Activated CD4-positive, alpha-beta T cell treated with anti-CD3 and anti-CD28 coated beads, Interleukin-2, amount 10 ng/mL, durations not matched to agents 7 days and 5 days (primary cell): ENCODE results near the gene GRSF1. TPM values are rescaled to one million over a fixed set of nuclear protein-coding genes. Genes with fewer than 3 reads are reported as not detected.

Experiments used
- CTCF ChIA-PET: fragments of 350-600 bp; sonication (Branson Sonifier 250); formaldehyde crosslinking; loops from one replicate; lab custom pipeline; 2021; ENCODE audit warnings: antibody characterized with exemption; lab: Charles Lee
- POLR2A ChIA-PET: fragments of 350-600 bp; sonication (Branson Sonifier 250); formaldehyde crosslinking; loops from one replicate; lab custom pipeline; 2021; ENCODE audit warnings: antibody characterized with exemption; lab: Charles Lee
- DNase-seq: peaks from one replicate; pipeline ENCODE4 v3.0.0-alpha.2; 2020
- H3K27ac Mint-ChIP-seq: one replicate; pipeline ENCODE4 v1.8.0; 2021; ENCODE audit warnings: mild to moderate bottlenecking, moderate library complexity, mixed read lengths
- H3K27me3 Mint-ChIP-seq: one replicate; pipeline ENCODE4 v1.8.0; 2021; ENCODE audit warnings: mixed read lengths
- H3K36me3 Mint-ChIP-seq: one replicate; pipeline ENCODE4 v1.8.0; 2021; ENCODE audit warnings: low read depth, mixed read lengths
- H3K4me1 Mint-ChIP-seq: one replicate; pipeline ENCODE4 v1.8.0; 2021; ENCODE audit warnings: mixed read lengths
- H3K4me3 Mint-ChIP-seq: one replicate; pipeline ENCODE4 v1.8.0; 2021; ENCODE audit warnings: mild to moderate bottlenecking, moderate library complexity, mixed read lengths
- H3K9me3 Mint-ChIP-seq: one replicate; pipeline ENCODE4 v1.8.0; 2021; ENCODE audit warnings: mixed read lengths
- total RNA-seq, 2 experiments: library from RNA; stranded (reverse); gene quantifications; one replicate each; pipeline ENCODE4 v1.2.3, GENCODE V29; 2021

The GRSF1 gene
- total RNA-seq: 10 to 100 TPM; 65.2 to 76.8 TPM

GRCh38 chr4:70839589-70840093 is at the start of gene GRSF1:
Gene GRSF1 (minus strand): TSS chr4:70839890. CDS start chr4:70839827, 63 bp downstream.
- Mint-ChIP-seq H3K36me3 (peaks cover 20% of the 10 kb centered on the region), H3K27me3 (no peaks in the 10 kb centered on the region), H3K27ac (peak within 1 kb of the TSS; percentile 96), H3K9me3 (no peaks in the 10 kb centered on the region), H3K4me3 (peak within 1 kb of the TSS; percentile 94), H3K4me1 (peaks cover 26% of the 10 kb centered on the region)
- DNase-seq: peak; percentile 96
- ChIA-PET CTCF (interaction anchor here (0.7 to 1.6 kb wide), 4 partner anchors 11 to 154 kb away, joined by 3 to 7 read pairs (median 4); partner anchors contain the start of gene MOB1B), POLR2A (no interaction called here)

DNA sequence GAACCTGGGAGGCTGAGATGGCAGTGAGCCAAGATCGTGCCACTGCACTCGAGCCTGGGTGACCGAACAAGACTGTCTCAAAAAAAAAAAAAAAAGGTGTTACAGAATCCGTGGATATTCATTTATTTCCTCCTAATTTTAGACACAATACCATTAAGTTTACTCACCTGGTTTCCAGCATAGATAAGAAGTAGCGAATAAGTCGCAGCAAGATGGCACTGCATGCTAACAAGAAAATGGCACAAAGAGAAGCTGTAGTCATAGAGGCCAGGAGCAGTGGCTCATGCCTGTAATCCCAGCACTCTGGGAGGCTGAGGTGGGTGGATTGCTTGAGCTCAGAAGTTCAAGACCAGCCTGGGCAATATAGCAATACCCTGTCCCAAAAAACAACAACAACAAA is 45.5 kb upstream of the GRSF1 start:
- DNase-seq: no peak
- Mint-ChIP-seq H3K27me3 (peaks cover 7% of the 10 kb centered on the region), H3K9me3 (no peaks in the 10 kb centered on the region), H3K4me1 (no peaks in the 10 kb centered on the region), H3K27ac (no peak overlapping the region), H3K4me3 (no peak overlapping the region), H3K36me3 (no peaks in the 10 kb centered on the region)
- CTCF ChIA-PET: interaction anchor here (0.7 to 1.7 kb wide), 4 partner anchors 10 to 21 kb away, joined by 3 read pairs; partner anchors contain the start of gene MOB1B
- POLR2A ChIA-PET: no interaction called here

GRCh38 chr4:70880739-70881138 is 41.0 kb upstream of the GRSF1 start:
- H3K4me3 Mint-ChIP-seq: no peak overlapping the region
- DNase-seq: no peak
- no peak overlapping the region for H3K27ac Mint-ChIP-seq
- peaks cover 4% of the 10 kb centered on the region for H3K27me3 Mint-ChIP-seq
- H3K4me1 Mint-ChIP-seq: no peaks in the 10 kb centered on the region
- ChIA-PET POLR2A (no interaction called here), CTCF (no interaction called here)
- no peaks in the 10 kb centered on the region for H3K9me3 Mint-ChIP-seq
- no peaks in the 10 kb centered on the region for H3K36me3 Mint-ChIP-seq

DNA sequence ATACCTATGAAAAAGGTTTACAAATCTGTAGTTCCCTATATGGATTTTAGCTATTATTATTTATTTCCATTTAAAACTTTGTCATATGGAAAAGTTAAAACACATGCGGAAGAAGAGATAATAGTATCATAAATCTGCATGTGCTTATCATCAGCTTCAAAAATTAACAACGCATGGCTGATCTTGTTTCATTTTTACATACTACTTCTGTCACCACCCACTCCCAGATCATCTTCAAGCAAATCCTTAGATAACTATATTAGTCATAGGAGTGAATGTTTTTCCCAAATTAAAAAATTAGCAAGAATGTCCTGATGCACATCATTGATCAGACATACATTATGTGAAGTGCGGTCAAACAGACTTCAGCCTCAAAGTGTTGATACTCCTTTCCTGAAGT is 37.9 kb upstream of the GRSF1 start:
- H3K4me3 Mint-ChIP-seq: no peak overlapping the region
- no peaks in the 10 kb centered on the region for H3K4me1 Mint-ChIP-seq
- peaks cover 3% of the 10 kb centered on the region for H3K27me3 Mint-ChIP-seq
- POLR2A ChIA-PET: no interaction called here
- no peak overlapping the region for H3K27ac Mint-ChIP-seq
- no peaks in the 10 kb centered on the region for H3K9me3 Mint-ChIP-seq
- no peak for DNase-seq
- CTCF ChIA-PET: no interaction called here
- no peaks in the 10 kb centered on the region for H3K36me3 Mint-ChIP-seq

DNA sequence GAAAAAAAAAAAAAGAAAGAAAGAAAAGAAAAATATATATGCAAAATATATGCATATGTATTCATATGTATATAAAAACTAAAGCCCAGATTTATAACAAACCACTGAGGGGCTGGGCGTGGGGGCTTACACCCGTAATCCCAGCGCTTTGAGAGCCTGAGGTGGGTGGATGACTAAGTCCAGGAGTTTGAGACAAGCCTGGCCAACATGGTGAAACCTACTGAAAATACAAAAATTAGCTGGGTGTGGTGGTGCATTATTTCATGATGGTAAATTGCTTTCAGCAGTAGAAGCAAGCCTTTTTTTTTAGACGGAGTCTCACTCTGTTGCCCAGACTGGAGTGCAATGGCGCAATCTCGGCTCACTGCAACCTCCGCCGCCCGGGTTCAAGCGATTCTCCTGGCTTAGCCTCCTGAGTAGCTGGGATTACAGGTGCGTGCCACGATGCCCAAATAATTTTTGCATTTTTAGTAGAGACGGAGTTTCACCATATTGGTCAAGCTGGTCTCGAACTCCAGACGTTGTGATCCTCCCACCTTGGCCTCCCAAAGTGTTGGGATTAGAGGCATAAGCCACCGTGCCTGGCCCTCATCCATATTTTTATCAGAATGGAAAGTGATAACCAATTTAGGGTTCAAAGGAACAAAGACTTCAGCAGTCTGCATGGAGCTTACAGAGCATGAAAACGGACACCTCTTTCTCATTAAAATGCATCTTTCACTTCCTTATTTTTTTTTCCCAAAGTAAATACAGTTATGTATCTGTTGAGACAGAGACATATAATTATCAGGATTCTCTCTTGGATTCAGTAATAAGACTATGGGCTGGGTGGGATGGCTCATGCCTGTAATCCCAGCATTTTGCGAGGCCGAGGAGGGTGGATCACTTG is 34.8 kb upstream of the GRSF1 start:
- CTCF ChIA-PET: interaction anchor here (1.0 kb wide), 1 partner anchor 11 kb away, joined by 3 read pairs; no protein-coding TSS in a partner anchor
- peaks cover 4% of the 10 kb centered on the region for H3K27me3 Mint-ChIP-seq

GRCh38 chr4:70873216-70873615 is 33.5 kb upstream of the GRSF1 start:
- Mint-ChIP-seq H3K9me3 (no peaks in the 10 kb centered on the region), H3K4me3 (no peak overlapping the region)
- CTCF ChIA-PET: no interaction called here

More for the DNA sequence above, 34.8 kb upstream of the GRSF1 start:
- Mint-ChIP-seq H3K27ac (no peak overlapping the region), H3K4me1 (no peaks in the 10 kb centered on the region), H3K9me3 (no peaks in the 10 kb centered on the region), H3K4me3 (no peak overlapping the region), H3K36me3 (no peaks in the 10 kb centered on the region)
- POLR2A ChIA-PET: no interaction called here
- DNase-seq: no peak

GRCh38 chr4:70868778-70869177 is 29.1 kb upstream of the GRSF1 start:
- H3K4me3 Mint-ChIP-seq: no peak overlapping the region
- no peak overlapping the region for H3K27ac Mint-ChIP-seq
- CTCF ChIA-PET: no interaction called here
- no peaks in the 10 kb centered on the region for H3K36me3 Mint-ChIP-seq
- H3K9me3 Mint-ChIP-seq: no peaks in the 10 kb centered on the region
- peaks cover under 1% of the 10 kb centered on the region for H3K4me1 Mint-ChIP-seq
- no peak for DNase-seq
- peaks cover 3% of the 10 kb centered on the region for H3K27me3 Mint-ChIP-seq
- POLR2A ChIA-PET: no interaction called here

More at GRCh38 chr4:70873216-70873615, 33.5 kb upstream of the GRSF1 start:
- H3K36me3 Mint-ChIP-seq: no peaks in the 10 kb centered on the region
- POLR2A ChIA-PET: no interaction called here
- H3K27ac Mint-ChIP-seq: no peak overlapping the region
- DNase-seq: no peak
- no peaks in the 10 kb centered on the region for H3K4me1 Mint-ChIP-seq
- H3K27me3 Mint-ChIP-seq: peaks cover 4% of the 10 kb centered on the region

DNA sequence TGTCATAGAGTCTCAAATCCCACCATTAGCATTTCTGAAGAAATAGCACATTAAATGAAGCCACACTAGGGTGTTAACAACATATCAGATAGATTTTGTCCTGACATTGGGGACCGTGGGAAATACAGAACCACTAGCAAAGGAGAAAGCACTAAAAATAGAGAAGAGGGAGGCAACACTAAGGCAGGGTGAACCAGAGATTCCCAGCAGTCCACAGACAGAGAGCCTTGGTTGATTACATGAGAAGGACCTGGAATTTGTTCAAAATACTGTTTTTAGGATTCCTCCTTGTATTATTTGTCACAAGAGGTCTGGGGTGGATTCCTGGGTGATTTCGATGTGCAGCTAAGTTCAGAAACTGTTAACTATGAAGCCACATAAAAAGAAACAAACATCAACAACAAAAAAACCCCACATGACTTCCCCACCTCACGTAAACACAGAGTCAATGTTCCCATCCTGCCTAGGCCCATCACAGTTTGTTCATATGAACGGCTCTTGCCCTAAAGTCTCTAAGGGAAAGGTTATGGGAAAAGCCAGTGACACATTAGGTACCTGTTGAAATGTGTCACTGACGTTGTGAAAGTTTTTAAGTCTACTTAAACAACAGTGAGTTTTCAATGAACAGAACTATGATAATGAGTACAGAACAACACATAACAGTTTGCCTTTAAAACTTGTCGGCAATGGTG is 23.6 kb upstream of the GRSF1 start:
- H3K27ac Mint-ChIP-seq: peak overlapping the region; percentile 12
- no peak for DNase-seq
- no peaks in the 10 kb centered on the region for H3K9me3 Mint-ChIP-seq
- no peak overlapping the region for H3K4me3 Mint-ChIP-seq
- no peaks in the 10 kb centered on the region for H3K27me3 Mint-ChIP-seq
- no peaks in the 10 kb centered on the region for H3K36me3 Mint-ChIP-seq
- ChIA-PET CTCF (interaction anchor here (1.2 kb wide), 1 partner anchor 9 kb away, joined by 3 read pairs; no protein-coding TSS in a partner anchor), POLR2A (no interaction called here)
- H3K4me1 Mint-ChIP-seq: peaks cover 11% of the 10 kb centered on the region

DNA sequence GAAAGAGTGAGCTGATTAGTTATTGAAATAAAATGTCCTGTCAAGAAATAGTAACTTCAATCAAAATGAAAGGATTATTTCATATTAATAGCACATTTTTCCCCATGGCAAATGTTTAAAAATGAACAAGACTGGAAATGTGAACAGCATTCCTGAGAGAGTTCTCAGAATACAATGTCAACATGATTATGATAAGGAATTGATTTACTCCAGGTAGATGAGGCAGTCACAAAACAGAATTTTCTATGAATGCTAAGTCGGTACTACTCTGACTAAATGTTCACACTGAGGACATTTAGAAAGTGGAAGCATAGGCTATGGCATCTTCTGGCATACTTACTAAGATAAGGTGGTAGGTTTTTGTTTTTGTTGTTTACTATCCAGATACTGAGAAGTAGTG is 19.4 kb upstream of the GRSF1 start:
- no peak for DNase-seq
- ChIA-PET CTCF (no interaction called here), POLR2A (no interaction called here)
- Mint-ChIP-seq H3K27me3 (no peaks in the 10 kb centered on the region), H3K9me3 (no peaks in the 10 kb centered on the region), H3K4me1 (peaks cover 14% of the 10 kb centered on the region), H3K27ac (no peak overlapping the region), H3K4me3 (no peak overlapping the region), H3K36me3 (no peaks in the 10 kb centered on the region)

GRCh38 chr4:70858454-70858853 is 18.8 kb upstream of the GRSF1 start:
- no peak overlapping the region for H3K4me3 Mint-ChIP-seq
- peaks cover 10% of the 10 kb centered on the region for H3K4me1 Mint-ChIP-seq

DNA sequence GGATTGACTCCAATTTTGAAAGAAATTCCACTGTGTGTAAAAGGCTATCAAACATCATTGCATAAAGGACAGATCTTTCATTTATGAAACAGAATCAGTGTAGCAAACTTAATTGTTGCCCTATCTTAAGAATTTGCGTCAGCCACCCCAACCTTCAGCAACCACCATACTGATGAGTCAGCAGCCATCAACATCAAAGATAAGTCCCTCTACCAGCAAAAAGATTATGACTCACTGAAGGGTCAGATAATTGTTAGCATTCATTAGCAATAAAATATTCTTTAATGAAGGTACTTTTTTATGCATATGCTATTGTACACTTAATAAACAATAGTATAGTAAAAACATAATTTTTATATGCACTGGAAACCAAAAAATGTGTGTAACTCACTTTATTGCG is 15.8 kb upstream of the GRSF1 start:
- no peaks in the 10 kb centered on the region for H3K36me3 Mint-ChIP-seq
- no peaks in the 10 kb centered on the region for H3K27me3 Mint-ChIP-seq
- POLR2A ChIA-PET: no interaction called here
- H3K27ac Mint-ChIP-seq: no peak overlapping the region
- H3K9me3 Mint-ChIP-seq: no peaks in the 10 kb centered on the region
- H3K4me3 Mint-ChIP-seq: no peak overlapping the region
- peaks cover 2% of the 10 kb centered on the region for H3K4me1 Mint-ChIP-seq
- DNase-seq: no peak
- CTCF ChIA-PET: no interaction called here

More at GRCh38 chr4:70858454-70858853, 18.8 kb upstream of the GRSF1 start:
- Mint-ChIP-seq H3K27me3 (no peaks in the 10 kb centered on the region), H3K27ac (no peak overlapping the region), H3K9me3 (no peaks in the 10 kb centered on the region), H3K36me3 (no peaks in the 10 kb centered on the region)
- POLR2A ChIA-PET: no interaction called here
- CTCF ChIA-PET: no interaction called here
- DNase-seq: no peak

DNA sequence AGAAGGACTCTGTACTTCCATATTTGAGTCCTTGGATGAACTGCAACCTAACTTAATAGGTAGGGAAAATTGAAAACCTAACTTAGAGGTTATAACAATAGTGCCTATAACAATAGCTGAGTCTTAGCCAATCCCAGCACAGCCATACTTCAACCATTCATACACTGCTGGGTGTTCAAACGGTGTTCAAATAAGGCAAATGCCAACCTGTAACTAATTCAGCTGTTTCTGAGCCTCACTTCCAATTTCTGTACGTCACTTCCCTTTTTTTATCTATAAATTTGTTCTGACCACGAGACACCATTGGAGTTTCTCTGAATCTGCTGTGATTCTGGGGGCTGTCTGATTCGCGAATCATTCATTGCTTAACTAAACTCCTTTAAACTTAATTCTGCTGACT is 9.6 kb upstream of the GRSF1 start:
- H3K27ac Mint-ChIP-seq: no peak overlapping the region
- POLR2A ChIA-PET: no interaction called here
- no peaks in the 10 kb centered on the region for H3K9me3 Mint-ChIP-seq
- no peak overlapping the region for H3K4me3 Mint-ChIP-seq
- no peaks in the 10 kb centered on the region for H3K4me1 Mint-ChIP-seq
- H3K27me3 Mint-ChIP-seq: no peaks in the 10 kb centered on the region
- no peaks in the 10 kb centered on the region for H3K36me3 Mint-ChIP-seq
- CTCF ChIA-PET: interaction anchor here (1.0 kb wide), 1 partner anchor 30 kb away, joined by 3 read pairs; no protein-coding TSS in a partner anchor
- DNase-seq: no peak

DNA sequence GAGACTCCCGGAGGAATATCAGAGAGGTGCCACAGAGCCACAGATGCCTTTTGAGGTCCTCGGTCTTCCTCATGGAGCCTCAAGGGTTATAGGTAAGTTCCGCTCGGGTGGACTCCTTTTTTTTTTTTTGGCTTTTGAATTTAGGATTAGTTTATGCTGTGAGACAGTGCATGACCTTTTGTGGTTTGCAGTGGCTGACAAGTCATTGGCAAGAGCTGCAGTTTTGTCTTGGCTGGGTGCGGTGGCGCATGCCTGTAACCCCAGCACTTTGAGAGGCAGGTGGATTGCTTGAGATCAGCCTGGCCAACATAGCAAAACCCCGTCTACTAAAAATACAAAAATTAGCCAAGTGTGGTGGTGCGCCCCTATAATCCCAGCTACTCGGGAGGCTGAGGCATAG is 4.5 kb upstream of the GRSF1 start:
- Mint-ChIP-seq H3K27me3 (no peaks in the 10 kb centered on the region), H3K36me3 (no peaks in the 10 kb centered on the region), H3K4me1 (peaks cover 10% of the 10 kb centered on the region), H3K27ac (no peak overlapping the region), H3K9me3 (no peaks in the 10 kb centered on the region), H3K4me3 (no peak overlapping the region)
- ChIA-PET CTCF (interaction anchor here (0.7 to 1.5 kb wide), 3 partner anchors 48 to 271 kb away, joined by 3 to 5 read pairs (median 3); no protein-coding TSS in a partner anchor), POLR2A (no interaction called here)
- DNase-seq: no peak
